Measurements from ENCODE around the gene LIN7C.
A peak's percentile ranks its signal among the peaks of the same experiment; 100 is the strongest.
"Not testable (repeated sequence)": the region's sequence is repeated elsewhere in the genome, so short reads cannot be mapped to it uniquely, and the experiment has no call there.

LIN7C gene, protein sequence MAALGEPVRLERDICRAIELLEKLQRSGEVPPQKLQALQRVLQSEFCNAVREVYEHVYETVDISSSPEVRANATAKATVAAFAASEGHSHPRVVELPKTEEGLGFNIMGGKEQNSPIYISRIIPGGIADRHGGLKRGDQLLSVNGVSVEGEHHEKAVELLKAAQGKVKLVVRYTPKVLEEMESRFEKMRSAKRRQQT

GRCh38 chr11:27506200-27507182 is at the start of gene LIN7C:
LIN7C (minus strand) TSS chr11:27506769; CDS start chr11:27506752, 17 bp downstream.
- DNase-seq (ENCODE audit: low spot score), result peak; percentile 98

DNA sequence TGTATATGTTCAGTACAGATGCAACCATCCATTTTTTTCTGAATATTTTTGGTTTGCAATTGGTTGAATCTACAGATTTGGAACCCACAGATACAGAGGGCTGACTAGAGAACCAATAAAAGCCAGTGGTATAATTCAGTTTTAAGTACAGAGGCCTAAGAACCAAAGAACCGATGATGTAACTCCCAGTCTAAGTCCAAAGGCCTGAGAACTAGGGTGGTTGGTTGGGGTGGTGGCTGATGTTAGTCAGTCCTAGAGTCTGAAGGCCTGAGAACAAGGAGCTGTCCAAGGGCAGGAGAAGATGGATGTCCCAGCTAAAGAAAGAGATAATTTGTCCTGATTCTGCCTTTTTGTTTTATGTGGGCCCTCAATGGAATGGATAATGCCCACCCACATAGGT is 48.7 kb upstream of the LIN7C start:
- DNase-seq (ENCODE audit: low spot score), result no peak

- no peak for DNase-seq (ENCODE audit: low spot score)
Measured at GRCh38 chr11:27553186-27553585, 46.6 kb upstream of the LIN7C start.

GRCh38 chr11:27552341-27552740 is 45.8 kb upstream of the LIN7C start:
- DNase-seq (ENCODE audit: low spot score), result no peak

- no peak for DNase-seq (ENCODE audit: low spot score)
Measured at GRCh38 chr11:27551127-27551526, 44.6 kb upstream of the LIN7C start.

DNA sequence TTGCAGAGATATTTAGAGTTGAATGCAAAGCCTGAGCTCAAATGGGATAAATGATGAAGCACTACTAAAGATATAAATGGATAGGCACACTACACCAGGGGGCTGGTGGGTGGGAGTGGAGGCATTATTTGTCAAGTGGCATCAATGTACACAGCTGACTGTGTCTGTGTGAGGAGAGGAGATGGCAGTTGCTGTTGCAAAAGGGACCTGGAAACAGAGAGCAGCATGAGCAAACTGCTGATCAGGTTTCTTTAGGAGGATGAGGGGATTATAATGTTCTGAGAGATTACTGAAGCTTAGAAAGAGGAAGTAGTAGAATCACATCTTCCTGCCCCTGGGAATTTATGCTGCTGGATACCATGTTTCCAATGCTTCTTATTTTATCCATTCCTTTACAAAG is 39.4 kb upstream of the LIN7C start:
- no peak for DNase-seq (ENCODE audit: low spot score)

GRCh38 chr11:27545035-27545434 is 38.5 kb upstream of the LIN7C start:
- DNase-seq (ENCODE audit: low spot score), result no peak

DNA sequence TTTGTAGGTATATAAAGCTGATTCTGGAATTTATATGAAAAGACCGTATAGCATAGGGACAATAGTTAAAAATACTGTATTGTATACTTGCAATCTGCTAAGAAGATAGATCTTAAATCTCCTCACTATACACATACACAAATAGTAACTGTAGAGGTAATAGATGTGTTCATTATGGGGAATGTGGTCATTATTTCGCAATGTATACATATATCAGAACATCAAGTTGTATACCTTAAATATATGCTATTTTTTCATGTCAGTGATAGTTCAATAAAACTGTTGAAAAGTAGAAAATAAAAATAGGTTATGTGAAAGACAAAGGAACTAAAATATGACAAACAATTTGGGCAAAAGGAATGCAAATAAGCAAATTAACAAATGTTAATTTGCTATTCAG is 35.2 kb upstream of the LIN7C start:
- no peak for DNase-seq (ENCODE audit: low spot score)

- DNase-seq (ENCODE audit: low spot score), result no peak
Measured at GRCh38 chr11:27540051-27540450, 33.5 kb upstream of the LIN7C start.

- no peak for DNase-seq (ENCODE audit: low spot score)
Measured at GRCh38 chr11:27535103-27535502, 28.5 kb upstream of the LIN7C start.

- DNase-seq (ENCODE audit: low spot score), result no peak
Measured at GRCh38 chr11:27532652-27533325, 26.2 kb upstream of the LIN7C start.

GRCh38 chr11:27528712-27529111 is 22.1 kb upstream of the LIN7C start:
- DNase-seq (ENCODE audit: low spot score), result no peak

DNA sequence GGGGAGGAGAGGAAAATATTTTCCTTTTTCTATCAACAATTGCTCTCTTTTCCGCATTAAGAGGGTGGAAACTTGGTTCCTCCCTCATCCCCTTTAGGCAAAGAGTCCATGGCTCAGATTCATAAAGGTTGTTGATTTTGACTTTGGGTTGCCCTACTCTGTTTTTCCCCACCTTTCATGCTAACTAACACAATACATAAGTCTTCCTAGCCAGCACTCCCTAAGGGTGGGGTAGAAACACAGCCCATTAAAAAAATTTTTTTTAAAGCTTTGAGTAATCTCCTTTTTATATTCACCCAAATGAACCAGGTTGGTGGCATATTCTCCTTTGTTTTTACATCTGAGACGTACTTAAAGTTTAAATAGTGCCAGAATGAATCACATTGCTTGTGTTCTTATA is 20.0 kb upstream of the LIN7C start:
- DNase-seq (ENCODE audit: low spot score), result no peak

GRCh38 chr11:27525824-27526516 is 19.4 kb upstream of the LIN7C start:
- no peak for DNase-seq (ENCODE audit: low spot score)

- peak; percentile 16 for DNase-seq (ENCODE audit: low spot score)
Measured at GRCh38 chr11:27524155-27524554, 17.6 kb upstream of the LIN7C start.

GRCh38 chr11:27520226-27520625 is 13.7 kb upstream of the LIN7C start:
- DNase-seq (ENCODE audit: low spot score), result no peak

DNA sequence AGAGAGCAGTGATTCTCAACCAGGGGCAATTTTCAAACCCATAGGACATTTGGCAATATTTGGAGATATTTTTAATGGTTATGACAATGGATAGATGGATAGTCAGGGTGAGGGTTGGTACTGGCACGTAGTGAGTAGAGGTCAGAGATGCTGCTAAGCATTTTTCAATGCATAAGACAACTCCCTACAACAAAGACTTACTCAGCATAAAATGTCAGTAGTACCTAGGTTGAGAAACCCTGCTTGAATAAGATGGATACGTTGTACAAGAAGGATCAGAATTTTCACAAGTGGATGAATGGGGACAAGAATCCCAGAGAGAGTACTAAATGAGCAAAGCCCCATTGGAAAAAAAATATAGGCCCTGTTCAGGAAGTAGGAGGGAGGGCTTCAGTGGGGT is 11.9 kb upstream of the LIN7C start:
- DNase-seq (ENCODE audit: low spot score), result no peak

DNA sequence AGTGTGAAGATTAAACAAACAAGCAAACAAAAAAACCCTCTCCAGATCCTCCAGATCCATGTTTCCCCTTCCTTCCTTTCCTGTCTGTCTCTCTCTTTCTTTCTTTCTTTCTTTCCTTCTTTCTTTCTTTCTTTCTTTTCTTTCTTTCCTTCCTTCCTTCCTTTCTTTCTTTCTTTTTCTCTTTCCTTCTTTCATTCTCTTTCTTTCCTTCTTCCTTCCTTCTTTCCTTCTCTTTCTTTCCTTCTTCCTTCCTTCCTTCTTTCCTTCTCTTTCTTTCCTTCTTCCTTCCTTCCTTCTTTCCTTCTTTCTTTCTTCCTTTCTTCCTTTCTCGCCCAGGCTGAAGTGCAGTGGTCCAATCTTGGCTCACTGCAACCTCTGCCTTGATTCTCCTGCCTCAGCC is 10.9 kb upstream of the LIN7C start:
- DNase-seq (ENCODE audit: low spot score), result not testable (repeated sequence)

- DNase-seq (ENCODE audit: low spot score), result no peak
Measured at GRCh38 chr11:27514558-27514957, 8.0 kb upstream of the LIN7C start.

DNA sequence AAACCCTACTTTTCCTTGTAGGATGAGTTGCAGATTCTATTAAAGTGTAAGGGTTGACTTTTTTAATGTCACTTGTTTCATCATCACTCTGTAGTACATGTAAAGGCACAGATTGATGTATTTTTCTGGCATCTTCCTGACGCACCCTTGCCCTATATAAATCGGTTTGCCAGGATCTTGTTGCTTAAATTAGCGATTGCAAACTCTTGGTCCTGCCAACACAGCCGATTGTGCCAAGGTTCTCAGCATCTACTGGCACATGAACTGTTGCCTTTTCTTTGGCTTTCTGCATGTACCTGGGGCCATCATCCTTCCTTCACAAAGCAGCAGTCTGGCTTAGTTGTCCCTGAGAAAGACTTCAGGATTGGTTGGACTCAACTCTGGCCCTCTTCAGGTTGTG is 7.5 kb upstream of the LIN7C start:
- no peak for DNase-seq (ENCODE audit: low spot score)

- no peak for DNase-seq (ENCODE audit: low spot score)
Measured at GRCh38 chr11:27513389-27513788, 6.8 kb upstream of the LIN7C start.

GRCh38 chr11:27512238-27512637 is 5.7 kb upstream of the LIN7C start:
- DNase-seq (ENCODE audit: low spot score), result no peak
